ENCODE measurements around the gene HEBP1.

- no peak for TF ChIP-seq POLR2A (IDR thresholded peaks at IDR 0.05)
- TF ChIP-seq, protein P1, sequence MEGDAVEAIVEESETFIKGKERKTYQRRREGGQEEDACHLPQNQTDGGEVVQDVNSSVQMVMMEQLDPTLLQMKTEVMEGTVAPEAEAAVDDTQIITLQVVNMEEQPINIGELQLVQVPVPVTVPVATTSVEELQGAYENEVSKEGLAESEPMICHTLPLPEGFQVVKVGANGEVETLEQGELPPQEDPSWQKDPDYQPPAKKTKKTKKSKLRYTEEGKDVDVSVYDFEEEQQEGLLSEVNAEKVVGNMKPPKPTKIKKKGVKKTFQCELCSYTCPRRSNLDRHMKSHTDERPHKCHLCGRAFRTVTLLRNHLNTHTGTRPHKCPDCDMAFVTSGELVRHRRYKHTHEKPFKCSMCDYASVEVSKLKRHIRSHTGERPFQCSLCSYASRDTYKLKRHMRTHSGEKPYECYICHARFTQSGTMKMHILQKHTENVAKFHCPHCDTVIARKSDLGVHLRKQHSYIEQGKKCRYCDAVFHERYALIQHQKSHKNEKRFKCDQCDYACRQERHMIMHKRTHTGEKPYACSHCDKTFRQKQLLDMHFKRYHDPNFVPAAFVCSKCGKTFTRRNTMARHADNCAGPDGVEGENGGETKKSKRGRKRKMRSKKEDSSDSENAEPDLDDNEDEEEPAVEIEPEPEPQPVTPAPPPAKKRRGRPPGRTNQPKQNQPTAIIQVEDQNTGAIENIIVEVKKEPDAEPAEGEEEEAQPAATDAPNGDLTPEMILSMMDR (IDR thresholded peaks at IDR 0.05) = no peak
Observed at GRCh38 chr12:12926571-12927071, 73.4 kb downstream of the HEBP1 start.

Measured in vagina (tissue), 2 donors.